Measurements from ENCODE around the gene TMEM14A. TPM values are rescaled to one million over a fixed set of nuclear protein-coding genes. Genes with fewer than 3 reads are reported as not detected.

The TMEM14A gene
- total RNA-seq: 10 to 100 TPM in 4 of 5 donors, not detected in 1; 10.7 to 29.9 (median 20.8) TPM
- 10 to 100 TPM; 23.2 to 29.4 (median 29.3) TPM for polyA plus RNA-seq
- long read RNA-seq, donor 1, transcript TMEM14A-201 (5 exons, 992 nt): major isoform, 15 of 15 reads
- long read RNA-seq, donor 1, partial matches to known transcripts: 0 of 15 reads
- long read RNA-seq, donor 1, other reads (novel, unspliced or antisense): 0 of 15 reads
- long read RNA-seq, donor 2, transcript TMEM14A-201 (5 exons, 992 nt): major isoform, 32 of 32 reads
- long read RNA-seq, donor 2, partial matches to known transcripts: 0 of 32 reads
- long read RNA-seq, donor 2, other reads (novel, unspliced or antisense): 0 of 32 reads
- long read RNA-seq, donor 3, transcript TMEM14A-201 (5 exons, 992 nt): major isoform, 17 of 17 reads
- long read RNA-seq, donor 3, partial matches to known transcripts: 0 of 17 reads
- long read RNA-seq, donor 3, other reads (novel, unspliced or antisense): 0 of 17 reads
- long read RNA-seq, donor 4, partial matches to known transcripts: 0 of 1 reads
- long read RNA-seq, donor 4, other reads (novel, unspliced or antisense): 0 of 1 reads
- long read RNA-seq, donor 5, transcript TMEM14A-201 (5 exons, 992 nt): major isoform, 25 of 25 reads
- long read RNA-seq, donor 5, partial matches to known transcripts: 0 of 25 reads
- long read RNA-seq, donor 5, other reads (novel, unspliced or antisense): 0 of 25 reads
- long read RNA-seq, donor 6, transcript TMEM14A-201 (5 exons, 992 nt): major isoform, 73 of 83 reads
- long read RNA-seq, donor 6, partial matches to known transcripts: 10 of 83 reads
- long read RNA-seq, donor 6, other reads (novel, unspliced or antisense): 0 of 83 reads
- long read RNA-seq, donor 7, transcript TMEM14A-201 (5 exons, 992 nt): major isoform, 38 of 38 reads
- long read RNA-seq, donor 7, partial matches to known transcripts: 0 of 38 reads
- long read RNA-seq, donor 7, other reads (novel, unspliced or antisense): 0 of 38 reads
- long read RNA-seq, donor 8, transcript TMEM14A-201 (5 exons, 992 nt): major isoform, 35 of 35 reads
- long read RNA-seq, donor 8, partial matches to known transcripts: 0 of 35 reads
- long read RNA-seq, donor 8, other reads (novel, unspliced or antisense): 0 of 35 reads
- long read RNA-seq, donor 9, transcript TMEM14A-201 (5 exons, 992 nt): major isoform, 27 of 45 reads
- long read RNA-seq, donor 9, partial matches to known transcripts: 18 of 45 reads
- long read RNA-seq, donor 9, other reads (novel, unspliced or antisense): 0 of 45 reads
- long read RNA-seq, donor 10, transcript TMEM14A-201 (5 exons, 992 nt): major isoform, 12 of 12 reads
- long read RNA-seq, donor 10, partial matches to known transcripts: 0 of 12 reads
- long read RNA-seq, donor 10, other reads (novel, unspliced or antisense): 0 of 12 reads

GRCh38 chr6:52670502-52671409 lies at the start of gene TMEM14A:
Gene TMEM14A (plus strand): TSS chr6:52671113. CDS start chr6:52677103, 5,990 bp downstream.
- intact Hi-C loops (cut with DNase I; ENCODE audit: low total_unique reads): no loop called here
- Histone ChIP-seq H3K4me3 (peak within 1 kb of the TSS; percentile 60 to 70 (median 66)), H3K4me1 (peaks cover 13 to 40% (median 30%) of the 10 kb centered on the region in 4 donors), H3K27me3 (no peaks in the 10 kb centered on the region), H3K27ac (peak within 1 kb of the TSS; percentile 70 to 86 (median 82)), H3K36me3 (peaks cover 0 to 3% (median under 1%) of the 10 kb centered on the region in 4 donors), H3K9me3 (no peaks in the 10 kb centered on the region)
- 3 to 4% (median 4%) methylated on average over 27 to 42 of the region's 42 CpGs for WGBS, 5 donors
- DNase-seq: peak; percentile 96 to 98
- TF ChIP-seq POLR2AphosphoS5 (IDR thresholded peaks at IDR 0.05): peak; percentile 78 to 97 (median 91)
- TF ChIP-seq EP300 (IDR thresholded peaks at IDR 0.05): no peak
- TF ChIP-seq CTCF (IDR thresholded peaks at IDR 0.05): peak in 1 of 7 experiments; percentile 20
- TF ChIP-seq POLR2A (IDR thresholded peaks at IDR 0.05): peak in 2 of 4 donors; percentile 19 to 55

- H3K4me3 ChIP-seq: no peak overlapping the region
- H3K36me3 ChIP-seq: no peaks in the 10 kb centered on the region
- WGBS, 5 donors: 70 to 84% (median 74%) methylated on average over 1 of the region's 1 CpG
- H3K27me3 ChIP-seq: no peaks in the 10 kb centered on the region
- intact Hi-C loops (cut with DNase I; ENCODE audit: low total_unique reads): no loop called here
- no peak for TF ChIP-seq CTCF (IDR thresholded peaks at IDR 0.05)
- no peak for TF ChIP-seq EP300 (IDR thresholded peaks at IDR 0.05)
- TF ChIP-seq POLR2A (IDR thresholded peaks at IDR 0.05): no peak
- no peak for TF ChIP-seq POLR2AphosphoS5 (IDR thresholded peaks at IDR 0.05)
- no peak overlapping the region for H3K27ac ChIP-seq
- DNase-seq: no peak
- H3K9me3 ChIP-seq: no peaks in the 10 kb centered on the region
- peaks cover 0 to 11% (median 8%) of the 10 kb centered on the region in 4 donors for H3K4me1 ChIP-seq
Observed at GRCh38 chr6:52621631-52622030, 49.3 kb upstream of the TMEM14A start.

GRCh38 chr6:52622810-52623209 lies 48.1 kb upstream of the TMEM14A start:
- no peaks in the 10 kb centered on the region for H3K27me3 ChIP-seq
- H3K4me3 ChIP-seq: no peak overlapping the region
- 82 to 92% (median 82%) methylated on average over 2 of the region's 2 CpGs for WGBS, 5 donors
- no peaks in the 10 kb centered on the region for H3K36me3 ChIP-seq
- no peak overlapping the region for H3K27ac ChIP-seq
- intact Hi-C loops (cut with DNase I; ENCODE audit: low total_unique reads): no loop called here
- H3K4me1 ChIP-seq: peaks cover 0 to 1% (median 0%) of the 10 kb centered on the region in 4 donors
- H3K9me3 ChIP-seq: no peaks in the 10 kb centered on the region
- TF ChIP-seq POLR2AphosphoS5 (IDR thresholded peaks at IDR 0.05) (no peak), CTCF (IDR thresholded peaks at IDR 0.05) (no peak), EP300 (IDR thresholded peaks at IDR 0.05) (no peak), POLR2A (IDR thresholded peaks at IDR 0.05) (no peak)
- no peak for DNase-seq
